GM19351 (cell line): ENCODE data around the gene SARDH.
"Not testable (repeated sequence)": the region's sequence is repeated elsewhere in the genome, so short reads cannot be mapped to it uniquely, and the experiment has no call there.

Experiments
- ATAC-seq: cut with Tn5 transposase; IDR thresholded peaks from one replicate; pipeline ENCODE4 v1.9.1; 2021; ENCODE audit warnings: mild to moderate bottlenecking, moderate library complexity; ENCODE audit not compliant: unreplicated experiment

The SARDH gene

DNA sequence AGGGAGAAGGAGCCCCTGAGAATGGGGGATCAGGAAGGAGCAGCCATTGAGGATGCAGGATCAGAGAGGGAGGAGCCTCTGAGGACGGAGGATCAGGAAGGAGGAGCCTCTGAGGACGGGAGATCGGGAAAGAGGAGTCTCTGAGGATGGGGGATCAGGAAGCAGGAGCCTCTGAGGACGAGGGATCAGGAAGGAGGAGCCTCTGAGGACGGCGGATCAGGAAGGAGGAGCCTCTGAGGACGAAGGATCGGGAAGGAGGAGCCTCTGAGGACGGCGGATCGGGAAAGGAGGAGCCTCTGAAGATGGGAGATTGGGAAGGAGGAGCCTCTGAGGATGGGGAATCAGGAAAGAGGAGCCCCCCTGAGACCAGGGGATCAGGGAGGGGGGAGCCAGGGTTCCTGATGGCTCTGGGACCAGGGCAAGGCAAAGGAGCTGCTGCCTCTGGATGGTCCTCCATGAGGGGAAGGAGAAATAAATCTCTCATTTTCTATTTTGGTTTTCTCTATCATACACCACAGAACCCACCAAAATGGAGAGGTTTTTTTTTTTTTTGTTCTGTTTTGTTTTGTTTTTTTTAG is 22.6 kb upstream of the SARDH start:
- no peak for ATAC-seq

DNA sequence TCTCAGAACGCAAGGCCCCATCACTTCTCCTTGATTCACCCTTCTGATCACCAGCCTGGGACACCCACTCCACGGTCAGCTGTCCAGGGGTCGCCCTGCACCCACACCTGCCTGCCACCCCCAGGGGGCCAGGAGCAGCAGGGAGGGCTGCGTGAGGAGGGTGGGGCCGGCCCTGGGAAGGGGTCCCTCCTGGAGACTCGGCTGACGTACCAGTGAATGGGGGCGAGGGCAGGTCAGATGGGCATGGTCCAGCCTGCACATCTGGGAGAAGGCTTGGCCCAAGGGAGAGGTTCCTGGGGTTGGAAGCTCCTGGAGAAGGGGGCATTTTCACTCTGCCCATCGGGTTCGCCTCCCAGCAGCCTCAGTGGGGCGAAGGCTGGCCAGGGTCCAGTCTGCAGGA is 21.8 kb upstream of the SARDH start:
- no peak for ATAC-seq

DNA sequence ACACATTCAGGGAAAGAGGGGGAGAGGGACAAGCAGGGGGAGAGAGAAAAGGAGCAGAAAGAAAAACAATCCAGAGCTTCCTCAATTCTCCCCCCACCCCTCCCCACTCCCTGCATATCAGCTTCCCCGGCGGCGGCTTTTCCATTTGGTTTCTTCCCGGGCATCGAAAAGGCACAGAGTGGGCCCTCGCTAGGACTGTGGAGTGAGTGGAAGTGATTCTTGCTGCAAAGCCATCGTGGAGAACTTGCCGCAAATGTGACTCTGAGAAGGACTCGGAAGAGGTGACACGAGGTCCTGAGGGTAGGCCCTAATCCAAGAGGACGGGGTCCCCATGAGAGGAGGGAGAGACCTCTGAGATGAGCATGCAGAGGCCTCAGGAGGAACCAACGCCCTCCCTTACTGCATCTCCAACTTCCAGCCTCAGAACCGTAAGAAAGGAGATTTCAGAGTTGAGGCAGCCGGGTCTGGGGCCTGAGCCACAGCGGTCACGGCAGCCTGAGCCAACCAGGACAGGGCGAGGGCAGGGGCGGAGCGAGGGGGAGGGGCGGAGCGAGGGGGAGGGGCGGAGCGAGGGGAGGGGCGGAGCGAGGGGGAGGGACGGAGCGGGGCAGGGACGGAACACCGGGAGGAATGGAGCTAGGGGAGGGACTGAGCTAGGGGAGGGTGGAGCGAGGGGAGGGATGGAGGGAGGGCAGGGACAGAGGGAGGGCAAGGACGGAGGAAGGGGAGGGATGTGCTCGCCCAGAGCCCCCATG is 21.2 kb upstream of the SARDH start:
- no peak for ATAC-seq

DNA sequence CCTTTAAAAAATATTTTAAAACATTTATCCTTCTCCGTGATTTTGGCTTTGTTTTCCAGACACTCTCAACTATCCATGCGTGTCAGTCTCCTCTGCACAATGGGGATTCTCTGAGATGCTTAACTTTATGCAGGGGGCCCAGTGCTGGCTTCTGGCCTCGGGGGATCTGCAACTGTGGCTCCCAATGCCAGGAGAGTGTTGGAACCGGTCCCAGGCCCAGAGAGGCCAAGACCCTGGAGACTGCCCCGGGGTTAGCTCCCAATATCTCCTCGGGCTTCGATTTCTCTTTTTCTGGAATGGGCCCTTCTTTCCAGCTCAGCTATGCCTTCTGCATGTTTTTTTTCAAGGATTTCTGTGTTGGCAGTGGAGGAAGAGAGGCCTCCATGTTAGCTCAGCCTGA is 20.1 kb upstream of the SARDH start:
- no peak for ATAC-seq

DNA sequence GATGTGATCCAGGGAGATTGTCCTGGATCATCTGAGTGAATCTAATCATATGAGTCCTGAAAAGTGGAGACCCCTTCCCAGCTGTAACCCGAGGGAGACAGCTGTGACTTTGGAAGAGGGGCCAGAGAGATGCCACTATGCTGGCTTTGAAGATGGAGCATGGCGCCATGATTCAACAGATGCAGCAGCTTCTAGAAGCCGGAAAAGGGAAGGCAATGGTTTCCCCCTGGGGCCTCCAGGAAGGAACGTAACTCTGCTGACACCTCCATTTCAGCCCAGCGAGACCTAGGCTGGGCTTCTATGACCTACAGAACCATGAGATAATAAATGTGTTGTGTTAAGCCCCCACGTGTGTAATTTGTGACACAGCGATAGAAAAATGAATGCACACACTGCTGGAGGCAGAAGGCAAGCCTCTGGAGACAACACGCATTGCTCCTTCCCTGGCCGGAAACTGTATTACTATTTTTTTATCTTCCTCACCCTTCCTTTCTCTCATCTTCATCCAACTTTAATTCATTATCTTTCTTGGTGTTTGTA is 16.6 kb upstream of the SARDH start:
- ATAC-seq = no peak

DNA sequence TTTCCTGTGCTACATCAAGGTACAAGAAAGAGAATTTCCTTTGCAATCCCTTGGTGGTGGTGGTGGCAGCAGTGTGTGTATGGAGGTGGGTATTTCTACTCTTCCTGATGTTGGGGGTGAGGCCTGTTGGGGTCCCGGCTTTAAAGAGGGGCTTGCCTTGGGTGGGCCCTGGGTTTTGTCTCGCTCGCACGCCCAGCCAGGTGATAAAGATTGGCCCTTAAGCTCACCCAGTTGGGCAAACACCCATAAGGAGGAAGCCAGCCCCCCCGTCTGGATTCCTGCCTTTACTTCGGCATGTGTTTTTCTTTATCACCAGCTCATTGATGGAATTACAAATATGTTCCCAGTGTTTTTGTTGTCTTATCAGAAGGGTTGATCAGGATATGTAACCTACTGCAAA is 16.0 kb upstream of the SARDH start:
- no peak for ATAC-seq

DNA sequence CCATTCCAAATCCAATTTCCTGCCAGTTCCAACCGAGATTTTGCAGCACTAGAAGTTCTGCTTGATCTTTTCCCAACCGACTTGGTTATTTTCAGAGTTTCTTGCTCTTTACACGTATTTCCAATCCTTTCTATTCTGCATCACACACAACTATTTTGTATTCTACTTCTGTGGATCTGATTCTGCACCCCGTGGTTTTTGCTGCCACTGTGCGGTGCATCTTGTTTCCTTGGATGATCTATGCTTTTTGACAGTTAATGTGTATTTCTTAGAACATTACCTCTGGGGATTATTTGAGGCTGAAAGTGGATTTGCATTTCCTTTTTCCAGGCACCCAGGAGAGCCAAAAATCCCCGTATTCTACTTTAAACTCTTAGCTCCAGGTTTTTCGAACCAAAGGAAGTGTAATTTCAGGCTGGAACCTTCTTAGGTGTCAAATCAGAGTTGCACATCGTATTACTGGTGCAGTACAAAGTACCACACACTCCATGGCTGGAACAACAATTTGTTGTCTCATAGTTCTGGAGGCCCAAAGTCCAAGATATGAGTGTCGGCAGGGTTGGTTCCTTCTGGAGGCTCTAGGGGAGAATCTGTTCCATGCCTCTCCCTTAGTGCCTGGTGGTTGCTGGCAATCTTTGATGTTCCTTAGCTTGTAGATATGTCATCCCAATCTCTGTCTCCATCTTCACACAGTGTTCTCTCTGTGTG is 14.7 kb upstream of the SARDH start:
- no peak for ATAC-seq

DNA sequence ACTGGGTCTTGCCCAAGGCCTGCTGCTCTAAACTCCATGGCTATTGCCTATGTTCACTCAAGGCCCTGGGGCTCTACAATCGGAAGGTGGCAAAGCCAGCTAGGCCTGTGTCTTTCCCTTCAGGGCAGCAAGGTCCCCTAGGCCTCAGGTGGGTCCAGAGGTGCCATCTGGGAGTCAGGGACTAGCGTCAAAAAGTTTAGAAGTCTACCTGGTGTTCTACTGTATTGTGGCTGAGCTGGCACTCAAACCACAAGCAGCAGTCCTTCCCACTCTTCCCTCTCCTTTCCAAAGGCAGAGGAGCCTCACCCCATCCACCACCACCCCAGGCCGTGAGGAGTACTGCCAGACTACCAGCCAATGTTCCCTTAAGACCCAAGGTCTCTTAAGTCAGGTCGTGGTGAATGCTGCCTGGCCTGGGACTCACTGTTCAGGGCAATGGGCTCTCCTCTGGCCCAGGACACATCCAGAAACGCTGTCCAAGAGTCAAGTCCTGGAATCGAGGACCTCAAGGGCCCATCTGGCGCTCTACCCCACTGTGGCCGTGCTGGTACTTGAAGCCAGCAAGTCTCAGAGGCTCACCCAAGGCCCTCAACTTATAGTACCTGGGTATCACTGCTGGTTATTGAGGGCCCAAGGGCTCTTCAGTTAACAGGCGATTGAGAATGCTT is 13.0 kb upstream of the SARDH start:
- ATAC-seq = no peak

DNA sequence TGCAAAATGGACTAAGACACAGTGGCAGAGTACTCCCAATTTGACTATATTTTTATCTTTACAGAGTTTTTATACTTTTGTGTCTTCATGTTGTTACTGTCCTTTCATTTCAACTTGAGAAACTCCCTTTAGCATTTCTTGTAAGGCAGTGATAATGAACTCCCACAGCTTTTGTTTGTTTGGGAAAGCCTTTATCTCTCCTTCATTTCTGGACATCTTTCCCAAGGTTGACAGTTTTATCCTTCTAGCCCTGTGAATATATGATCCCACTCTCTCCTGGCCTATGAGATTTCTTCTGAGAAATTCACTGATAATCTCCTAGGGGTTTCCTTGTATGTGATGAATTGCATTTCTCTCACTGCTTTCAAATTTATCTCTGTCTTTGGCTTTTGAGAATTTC is 9.2 kb upstream of the SARDH start:
- ATAC-seq = no peak

DNA sequence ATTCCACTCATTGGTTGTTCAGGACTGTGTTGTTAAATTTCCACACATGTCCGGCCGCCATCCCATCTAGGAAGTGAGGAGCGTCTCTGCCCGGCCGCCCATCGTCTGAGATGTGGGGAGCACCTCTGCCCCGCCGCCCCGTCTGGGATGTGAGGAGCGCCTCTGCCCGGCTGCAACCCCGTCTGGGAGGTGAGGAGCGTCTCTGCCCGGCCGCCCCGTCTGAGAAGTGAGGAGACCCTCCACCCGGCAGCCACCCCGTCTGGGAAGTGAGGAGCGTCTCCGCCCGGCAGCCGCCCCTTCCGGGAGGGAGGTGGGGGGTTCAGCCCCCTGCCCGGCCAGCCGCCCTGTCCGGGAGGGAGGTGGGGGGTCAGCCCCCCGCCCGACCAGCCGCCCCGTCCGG is 6.4 kb upstream of the SARDH start:
- not testable (repeated sequence) for ATAC-seq

DNA sequence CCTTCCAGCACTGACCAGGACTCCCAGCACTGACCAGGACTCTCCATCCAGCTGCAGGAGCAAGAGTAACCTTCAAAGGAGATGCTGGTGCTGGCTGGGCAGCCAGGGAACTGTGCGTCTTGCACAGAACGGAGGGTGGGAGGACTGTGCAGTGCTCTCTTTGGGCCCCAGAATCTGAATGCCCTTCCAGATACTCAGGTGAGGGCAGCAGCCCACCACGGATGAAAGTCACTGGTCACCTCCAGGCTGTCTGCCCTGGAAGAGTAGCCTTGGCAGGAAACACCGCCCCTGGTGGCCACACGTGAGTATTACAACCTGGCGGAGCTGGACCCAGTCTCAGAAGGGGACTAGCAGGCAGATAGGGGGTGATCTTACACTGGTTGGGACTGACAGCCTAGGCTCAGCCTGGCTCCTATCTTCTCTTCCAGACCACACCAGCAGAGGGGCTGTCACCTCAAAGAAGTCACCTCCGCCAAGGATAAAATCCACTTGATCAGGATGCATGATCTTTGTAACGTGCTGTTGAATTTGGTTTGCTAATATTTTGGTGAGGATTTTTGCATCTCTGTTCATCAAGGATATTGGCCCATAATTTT is 4.8 kb upstream of the SARDH start:
- ATAC-seq = no peak

DNA sequence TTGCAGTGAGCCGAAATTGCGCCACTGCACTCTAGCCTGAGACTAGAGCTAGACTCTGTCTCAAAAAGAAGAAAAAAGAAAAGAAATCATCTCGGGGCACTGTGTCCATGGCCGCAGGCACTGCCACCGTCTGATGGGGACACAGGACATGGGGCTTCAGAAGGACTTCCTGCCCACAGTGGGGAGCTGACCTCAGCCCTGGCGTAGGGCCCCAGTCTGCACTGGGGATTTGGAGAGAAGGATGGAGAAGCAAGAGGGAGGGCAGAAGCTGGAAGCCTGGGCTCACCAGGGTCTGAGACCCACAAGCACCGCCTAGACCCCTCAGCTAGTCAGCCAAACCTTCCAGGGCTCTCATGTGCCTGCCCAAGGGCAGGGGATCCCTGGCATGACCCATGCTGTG is 4.1 kb upstream of the SARDH start:
- no peak for ATAC-seq

DNA sequence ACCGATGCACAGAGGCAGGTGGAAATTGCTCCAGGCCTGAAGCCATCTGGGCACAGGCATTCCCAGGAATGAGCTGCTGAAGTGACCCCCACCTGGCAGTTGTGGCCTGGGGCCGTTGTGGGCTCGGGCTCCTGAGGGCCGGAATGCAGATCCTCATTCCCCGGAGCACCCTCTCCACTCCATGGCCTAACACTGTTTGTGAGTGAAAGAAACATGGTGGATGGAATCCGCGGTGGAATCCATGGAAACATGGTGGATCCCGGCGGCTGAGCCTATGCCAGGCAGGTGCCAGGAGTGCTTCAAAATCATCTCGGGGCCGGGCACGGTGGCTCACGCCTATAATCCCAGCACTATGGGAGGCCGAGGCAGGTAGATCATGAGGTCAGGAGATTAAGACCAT is 3.6 kb upstream of the SARDH start:
- no peak for ATAC-seq

DNA sequence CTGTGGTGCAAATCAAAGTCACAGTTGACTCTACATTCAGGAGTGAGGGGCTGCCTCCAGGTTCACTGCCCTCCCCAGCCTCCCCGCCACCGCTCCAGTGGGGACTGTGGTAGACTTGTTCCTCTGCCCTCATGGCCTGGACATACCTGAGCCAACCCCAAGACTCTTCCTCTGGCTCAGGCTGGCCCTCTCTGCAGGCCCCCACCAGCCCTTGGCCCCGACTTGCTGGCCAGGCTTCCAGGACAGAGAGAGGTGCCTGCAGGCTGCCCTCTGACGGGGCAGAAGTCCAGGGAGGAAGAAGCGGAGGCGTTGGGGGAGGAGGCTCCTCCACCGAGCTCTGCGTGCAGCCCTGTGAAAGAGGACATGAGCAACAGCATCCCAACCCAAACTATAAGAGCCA is 2.8 kb upstream of the SARDH start:
- ATAC-seq = no peak

DNA sequence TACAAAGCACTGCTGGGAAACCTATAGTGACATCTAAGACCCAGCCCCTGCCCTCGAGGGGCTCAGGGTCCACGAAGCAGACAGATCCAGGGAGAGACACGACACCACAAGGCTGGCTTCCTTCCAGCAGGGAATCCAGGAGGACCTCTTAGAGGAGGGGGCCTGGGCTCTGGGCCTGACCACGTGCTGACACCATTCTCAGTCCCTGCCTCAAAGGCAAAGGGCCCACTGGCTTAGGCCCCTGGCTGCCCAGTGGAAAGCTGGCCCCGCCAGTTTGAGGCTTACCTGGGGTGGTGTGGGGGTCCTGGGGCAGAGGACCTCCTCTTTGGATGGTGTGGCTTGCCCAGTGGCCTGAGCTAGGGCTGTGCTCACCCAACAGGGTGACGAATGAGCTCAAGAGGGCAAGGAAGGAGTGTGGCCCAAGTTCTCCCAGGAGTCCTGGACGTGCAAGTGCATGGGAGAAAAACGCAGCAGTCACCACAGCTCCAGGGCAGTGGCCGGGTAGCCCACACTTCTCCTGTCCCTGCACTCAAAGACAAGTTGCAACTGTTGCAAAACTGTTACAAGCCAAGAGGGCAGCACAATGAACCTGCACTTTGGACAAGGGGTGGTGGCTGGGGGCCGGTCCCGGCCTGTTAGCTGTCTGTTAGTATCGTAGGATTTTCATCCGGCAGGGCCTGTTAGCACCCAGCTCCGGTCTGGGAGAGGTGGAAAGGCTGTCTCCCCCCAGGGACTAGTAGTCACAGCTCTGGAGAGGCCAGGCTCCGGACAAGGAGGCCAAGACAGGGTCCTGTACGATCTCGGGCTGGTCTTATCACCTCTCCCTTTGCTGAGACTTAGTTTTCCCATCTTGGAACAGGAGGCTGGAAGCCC is 1.5 kb upstream of the SARDH start:
- ATAC-seq = no peak

DNA sequence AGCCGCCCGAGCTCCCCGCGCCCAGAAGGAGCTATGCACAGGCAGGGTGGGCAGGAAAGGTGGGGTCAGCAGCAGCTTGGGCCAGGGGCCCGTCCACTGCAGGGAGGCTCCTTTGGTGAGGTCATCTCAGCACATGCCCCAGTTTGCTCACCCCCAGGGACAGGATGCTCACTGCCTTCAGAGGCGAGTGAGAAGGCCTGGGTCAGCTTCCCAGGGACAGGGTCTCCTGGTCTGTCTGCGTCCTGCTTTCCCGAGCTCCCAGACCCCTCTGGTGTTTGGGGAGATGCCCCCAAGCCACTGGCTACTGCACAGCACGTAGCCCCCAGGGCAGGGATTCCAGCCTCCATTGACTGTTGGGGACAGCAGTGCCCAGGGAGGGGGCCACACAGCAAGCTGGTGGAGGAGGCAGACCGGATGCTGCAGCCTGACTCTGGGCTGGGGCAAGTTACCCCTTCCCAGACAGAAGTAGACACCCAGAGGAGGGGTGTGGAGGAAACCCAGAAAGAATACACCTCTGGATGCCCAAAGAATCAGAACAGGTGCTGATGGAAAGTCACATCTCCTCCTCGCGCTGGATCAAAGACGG is 581 bp upstream of the SARDH start:
- no peak for ATAC-seq

DNA sequence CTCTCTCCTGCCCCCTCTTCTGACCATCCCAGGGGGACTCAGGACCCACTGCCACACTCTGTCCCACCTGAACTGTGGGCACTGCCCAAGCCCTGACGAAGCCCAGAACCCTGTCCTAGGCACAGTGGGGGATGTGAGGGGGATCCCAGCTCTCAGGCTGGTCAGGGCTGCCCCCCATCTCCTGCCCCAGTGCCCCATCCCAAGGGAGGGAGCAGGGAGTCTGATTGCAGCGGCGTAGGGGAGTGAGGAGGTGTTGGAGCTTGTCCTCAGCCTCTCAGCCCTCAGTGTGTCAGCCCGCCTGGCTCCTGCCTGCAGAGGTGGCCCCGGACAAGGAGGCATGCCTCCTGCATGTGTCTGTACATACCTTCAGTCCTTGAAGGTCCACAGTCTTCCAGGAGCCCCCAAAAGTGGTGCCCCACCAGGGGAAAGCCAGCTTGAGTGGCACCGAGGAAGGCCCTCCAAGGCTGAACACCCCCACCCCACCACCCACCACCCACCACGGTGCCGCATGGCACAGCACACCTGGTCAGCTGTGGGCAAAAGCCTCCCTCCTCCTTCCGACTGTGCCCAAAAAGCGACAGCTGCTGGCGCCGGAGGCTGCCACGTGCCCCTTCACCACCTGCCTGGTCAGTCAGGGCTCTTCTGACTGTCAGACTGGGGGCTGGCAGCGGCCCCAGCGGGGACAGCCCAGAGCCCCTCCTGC is 930 bp downstream of the SARDH start:
- no peak for ATAC-seq

DNA sequence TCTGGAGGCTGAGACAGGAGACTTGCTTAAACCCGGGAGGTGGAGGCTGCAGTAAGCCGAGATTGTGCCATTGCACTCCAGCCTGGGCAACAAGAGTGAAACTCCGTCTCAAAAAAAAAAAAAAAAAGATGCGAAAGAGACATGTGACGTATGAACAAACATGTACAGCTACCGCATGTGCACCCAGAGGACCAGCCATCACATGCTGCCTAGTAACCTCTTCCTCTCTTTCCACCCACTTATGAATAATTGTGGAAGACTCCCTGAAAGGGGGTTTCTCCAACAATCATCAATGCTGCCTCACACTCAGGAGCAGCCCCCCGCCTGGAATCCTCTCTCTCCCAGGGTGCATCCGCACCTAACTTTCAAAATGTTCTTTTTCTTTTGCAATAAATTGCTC is 2.2 kb downstream of the SARDH start:
- no peak for ATAC-seq

DNA sequence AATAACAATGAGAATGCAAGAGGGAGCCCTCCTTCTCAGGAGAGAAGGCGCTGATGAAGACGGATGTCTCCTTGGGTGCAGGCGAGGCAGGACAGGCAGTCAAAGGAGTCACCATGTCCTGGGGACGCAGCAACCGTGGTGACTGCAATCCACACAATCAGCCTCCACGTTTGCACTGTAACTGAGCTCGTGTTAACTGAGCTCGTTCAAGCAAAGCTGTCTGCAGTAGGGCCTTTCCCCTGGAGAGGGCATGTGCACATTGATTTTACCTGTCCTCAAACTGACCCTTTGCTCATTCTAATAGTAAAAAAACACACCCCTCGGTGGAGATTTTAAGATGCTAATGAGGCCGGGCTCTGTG is 2.8 kb downstream of the SARDH start:
- no peak for ATAC-seq
